HepG2 (cell line): ENCODE results near the gene TMCO4. TPM values are rescaled to one million over a fixed set of nuclear protein-coding genes. Genes with fewer than 3 reads are reported as not detected.

Source experiments
- ATAC-seq: fragments of 200-7000 bp; cut with Tn5 transposase; 3 replicates; pipeline ENCODE4 v1.9.1; 2020; ENCODE audit warnings: mild to moderate bottlenecking, moderate library complexity
- BruUV-seq: library from RNA; stranded (reverse); fragments of 400-500 nt; replicated peaks from 2 replicates; lab custom pipeline; 2021; lab: Mats Ljungman, UMichigan
- CTCF ChIA-PET: fragments of 300-600 bp; formaldehyde crosslinking; extraction: SDS; loops from one replicate; lab custom pipeline; 2021; ENCODE audit warnings: low total read pairs, inconsistent platforms, low intra/inter-chr PET ratio; lab: Yijun Ruan, JAX
- POLR2A ChIA-PET: fragments of 350-600 bp; sonication (Branson Sonifier 250); formaldehyde crosslinking; loops from one replicate; lab custom pipeline; 2020; ENCODE audit warnings: antibody characterized with exemption, inconsistent platforms; lab: Yijun Ruan, JAX
- DNase-seq: peaks from one replicate; pipeline ENCODE4 v3.0.0-alpha.2; 2015; ENCODE audit warnings: low spot score
- FAIRE-seq: peaks from 3 replicates; lab custom pipeline; 2011; peaks lifted over from hg19 to GRCh38; lab: Jason Lieb, UNC
- H2AFZ ChIP-seq: one replicate; pipeline ENCODE4 v1.6.1; 2011; ENCODE audit warnings: low read length, inconsistent platforms
- H3K27ac ChIP-seq: fragments of 300-600 bp; 3 replicates; pipeline ENCODE4 v1.8.0; 2011; ENCODE audit warnings: mixed run types, mild to moderate bottlenecking, mixed read lengths, low read length, inconsistent platforms; ENCODE audit not compliant: insufficient read depth; ENCODE audit errors: extremely low read length
- H3K27me3 ChIP-seq, 2 experiments: fragments of 200-600 bp in 1 of 2; 2 replicates in 1 of 2; 3 replicates in 1 of 2; pipeline versions ENCODE4 v1.6.0 to v1.8.0; 2011; ENCODE audit warnings: low read length in 2 of 2, mild to moderate bottlenecking in 2 of 2, moderate library complexity in 2 of 2, inconsistent platforms in 1 of 2; ENCODE audit not compliant: insufficient read depth in 2 of 2, control insufficient read depth in 1 of 2
- H3K36me3 ChIP-seq, 2 experiments: fragments of 200-600 bp in 1 of 2; replicated peaks in 1 of 2; 2 replicates in 1 of 2; 3 replicates in 1 of 2; pipeline versions ENCODE4 v1.5.1 to v1.8.0; 2011; ENCODE audit warnings: low read length in 2 of 2, inconsistent platforms in 1 of 2; ENCODE audit not compliant: insufficient read depth in 2 of 2, control insufficient read depth in 1 of 2
- H3K4me1 ChIP-seq: 2 replicates; pipeline ENCODE4 v1.5.1; 2012; ENCODE audit warnings: low read length, inconsistent platforms; ENCODE audit not compliant: insufficient read depth
- H3K4me2 ChIP-seq: 2 replicates; pipeline ENCODE4 v1.6.0; 2011; ENCODE audit warnings: low read depth, low read length, inconsistent platforms
- H3K4me3 ChIP-seq, 3 experiments: fragments of 200-600 bp in 1 of 3; sonication (generic), shearing (Covaris generic) in 1 of 3; replicated peaks in 1 of 3; 2 replicates each; pipeline ENCODE4 v1.5.1; 2011 to 2016; ENCODE audit warnings: low read length in 3 of 3, inconsistent platforms in 2 of 3, low read depth in 2 of 3, mild to moderate bottlenecking in 2 of 3, control low read depth in 1 of 3, mixed read lengths in 1 of 3; ENCODE audit not compliant: insufficient read depth in 1 of 3
- H3K79me2 ChIP-seq: one replicate; pipeline ENCODE4 v1.6.1; 2011; ENCODE audit warnings: low read length, inconsistent platforms; ENCODE audit not compliant: insufficient read depth
- H3K9ac ChIP-seq: 2 replicates; pipeline ENCODE4 v1.6.0; 2011; ENCODE audit warnings: mild to moderate bottlenecking, low read depth, low read length, inconsistent platforms; ENCODE audit not compliant: insufficient read depth
- H3K9me3 ChIP-seq: 2 replicates; pipeline ENCODE4 v1.5.1; 2012; ENCODE audit warnings: mild to moderate bottlenecking, low read length
- H4K20me1 ChIP-seq: 2 replicates; pipeline ENCODE4 v1.6.0; 2011; ENCODE audit warnings: inconsistent platforms, mild to moderate bottlenecking, low read length, moderate library complexity; ENCODE audit not compliant: insufficient read depth
- HNRNPLL ChIP-seq: fragments of 200-400 bp; formaldehyde crosslinking; IDR thresholded peaks from 2 replicates; pipeline ENCODE4 v1.6.1; 2017; ENCODE audit warnings: mild to moderate bottlenecking, low read depth, low read length; ENCODE audit not compliant: poor library complexity, severe bottlenecking
- HOXA9 ChIP-seq: sonication (generic); formaldehyde crosslinking; IDR thresholded peaks from 2 replicates; pipeline ENCODE4 v1.8.1; 2022; ENCODE audit warnings: missing genetic modification reagents, mild to moderate bottlenecking, moderate library complexity, borderline replicate concordance
- IKZF4 ChIP-seq: sonication (generic); formaldehyde crosslinking; IDR thresholded peaks from 2 replicates; pipeline ENCODE4 v1.5.1; 2020; ENCODE audit warnings: borderline replicate concordance, mild to moderate bottlenecking, low read depth, missing genetic modification reagents; ENCODE audit errors: not compliant biosample characterization
- POLR2G ChIP-seq: fragments of 200-400 bp; formaldehyde crosslinking; IDR thresholded peaks from 2 replicates; pipeline ENCODE4 v1.6.1; 2018; ENCODE audit warnings: mild to moderate bottlenecking, low read depth, low read length, moderate library complexity
- SALL1 ChIP-seq: sonication (generic); formaldehyde crosslinking; IDR thresholded peaks from 2 replicates; pipeline ENCODE4 v1.8.0; 2022; ENCODE audit warnings: mild to moderate bottlenecking, missing genetic modification reagents
- SETDB1 ChIP-seq: sonication (generic); formaldehyde crosslinking; IDR thresholded peaks from 2 replicates; pipeline ENCODE4 v1.5.1; 2020; ENCODE audit warnings: missing genetic modification reagents, mild to moderate bottlenecking, borderline replicate concordance
- TAF1 ChIP-seq: sonication (generic); formaldehyde crosslinking; IDR thresholded peaks from 2 replicates; pipeline ENCODE4 v1.4.0; 2020; ENCODE audit warnings: missing genetic modification reagents
- ZMYM2 ChIP-seq: sonication (generic); formaldehyde crosslinking; IDR thresholded peaks from 2 replicates; pipeline ENCODE4 v1.8.0; 2022; ENCODE audit warnings: mild to moderate bottlenecking, missing genetic modification reagents
- ZNF101 ChIP-seq: sonication (generic); formaldehyde crosslinking; IDR thresholded peaks from 2 replicates; pipeline ENCODE4 v1.4.0; 2020; ENCODE audit warnings: mild to moderate bottlenecking, low read depth, missing genetic modification reagents, borderline replicate concordance
- ZNF160 ChIP-seq: sonication (generic); formaldehyde crosslinking; IDR thresholded peaks from 2 replicates; pipeline ENCODE4 v1.8.0; 2022; ENCODE audit warnings: mild to moderate bottlenecking, inconsistent platforms, missing genetic modification reagents
- ZNF430 ChIP-seq: sonication (generic); formaldehyde crosslinking; IDR thresholded peaks from 2 replicates; pipeline ENCODE4 v1.9.0; 2021; ENCODE audit warnings: mild to moderate bottlenecking, missing genetic modification reagents
- ZNF644 ChIP-seq: IDR thresholded peaks from 2 replicates; pipeline ENCODE4 v1.6.1; 2016; ENCODE audit warnings: low read depth
- WGBS: methylation state at CpG from one replicate; pipeline ENCODE4 v1.1.6; 2017; ENCODE audit warnings: low lambda C conversion rate; 5-methylcytosine and 5-hydroxymethylcytosine counted together
- in situ Hi-C: cut with HindIII; loops from 2 replicates; pipeline ENCODE4 v1.10.0; 2017; ENCODE audit warnings: low pct_unique_long_range_greater_than_20kb; ENCODE audit not compliant: extremely low pct_ligation_motif_present
- intact Hi-C: fragments of 100-400 bp; cut with micrococcal nuclease; formaldehyde crosslinking; loops from one replicate; pipeline ENCODE4 v1.10.0; 2022; ENCODE audit not compliant: unreplicated experiment
- polyA plus RNA-seq, 8 experiments: library from polyadenylated mRNA; depleted of rRNA in 3 of 8; stranded (reverse) in 7 of 8; unstranded in 1 of 8; fragments of >200 nt; fragmentation: Illumina TruSeq in 4 of 8; extraction: Trizol in 4 of 8; gene quantifications; 2 replicates each; pipeline versions ENCODE4 v1.2.1 to v1.2.3, GENCODE V29; 2011 to 2016; ENCODE audit warnings: low read depth in 4 of 8, missing spikeins in 1 of 8, mixed read lengths in 1 of 8; ENCODE audit not compliant: insufficient read depth in 1 of 8
- total RNA-seq, 5 experiments: library from RNA; depleted of rRNA; stranded (reverse); fragments of >200 nt; fragmentation: Illumina TruSeq; extraction: Trizol; gene quantifications; 2 replicates each; pipeline ENCODE4 v1.2.3, GENCODE V29; 2016; ENCODE audit warnings: low read depth in 1 of 5
- TF ChIP-seq, protein P1 (sequence below): sonication (generic); formaldehyde crosslinking; IDR thresholded peaks from 2 replicates; pipeline ENCODE4 v1.5.0; 2020; ENCODE audit warnings: mild to moderate bottlenecking, missing genetic modification reagents, moderate library complexity
- TF ChIP-seq, protein P2 (sequence below): sonication (generic); formaldehyde crosslinking; conservative IDR thresholded peaks from 2 replicates; pipeline ENCODE4 v1.8.0; 2022; ENCODE audit warnings: missing genetic modification reagents
- TF ChIP-seq, protein P3 (sequence below): sonication (generic); formaldehyde crosslinking; IDR thresholded peaks from 2 replicates; pipeline ENCODE4 v1.5.1; 2020; ENCODE audit warnings: missing genetic modification reagents, mild to moderate bottlenecking, borderline replicate concordance
- TF ChIP-seq, protein P4 (sequence below): sonication (generic); formaldehyde crosslinking; conservative IDR thresholded peaks from 2 replicates; pipeline ENCODE4 v1.5.0; 2020; ENCODE audit warnings: missing genetic modification reagents

TMCO4 gene
- total and polyA plus RNA-seq, 2 of the 13 experiments (the other 11 are each of a cell fraction or from before 2014, with no cell fraction given): 2.1 to 4.1 TPM

DNA sequence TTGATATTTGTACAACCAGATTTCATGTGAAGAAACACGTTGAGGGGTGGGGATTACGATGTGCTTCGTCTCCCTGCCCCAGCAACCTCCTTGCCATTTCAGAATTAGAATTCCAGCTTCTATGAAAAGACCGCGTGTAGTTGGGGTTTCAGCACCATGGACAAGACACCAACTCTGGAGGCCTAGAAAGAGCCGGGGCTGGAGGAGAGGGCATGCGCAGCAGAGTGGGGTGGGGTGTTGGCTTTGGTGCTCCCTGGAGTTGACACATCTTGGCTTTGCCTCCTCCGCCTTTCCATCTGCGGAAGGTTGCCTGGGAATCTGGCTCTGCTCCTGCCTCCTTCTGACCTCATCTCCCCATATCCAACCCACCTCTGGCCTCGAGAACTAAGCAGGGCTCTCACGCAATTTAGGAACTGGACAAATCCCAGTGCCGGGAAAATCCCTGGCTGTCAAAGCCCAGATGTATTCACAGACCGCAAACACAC is 123.2 kb downstream of the TMCO4 start:
- no peak for FAIRE-seq
- ATAC-seq: peak; percentile 66
- TF ChIP-seq HOXA9: no peak; the same call in 1 of the 2 replicates
- TF ChIP-seq, protein P1, sequence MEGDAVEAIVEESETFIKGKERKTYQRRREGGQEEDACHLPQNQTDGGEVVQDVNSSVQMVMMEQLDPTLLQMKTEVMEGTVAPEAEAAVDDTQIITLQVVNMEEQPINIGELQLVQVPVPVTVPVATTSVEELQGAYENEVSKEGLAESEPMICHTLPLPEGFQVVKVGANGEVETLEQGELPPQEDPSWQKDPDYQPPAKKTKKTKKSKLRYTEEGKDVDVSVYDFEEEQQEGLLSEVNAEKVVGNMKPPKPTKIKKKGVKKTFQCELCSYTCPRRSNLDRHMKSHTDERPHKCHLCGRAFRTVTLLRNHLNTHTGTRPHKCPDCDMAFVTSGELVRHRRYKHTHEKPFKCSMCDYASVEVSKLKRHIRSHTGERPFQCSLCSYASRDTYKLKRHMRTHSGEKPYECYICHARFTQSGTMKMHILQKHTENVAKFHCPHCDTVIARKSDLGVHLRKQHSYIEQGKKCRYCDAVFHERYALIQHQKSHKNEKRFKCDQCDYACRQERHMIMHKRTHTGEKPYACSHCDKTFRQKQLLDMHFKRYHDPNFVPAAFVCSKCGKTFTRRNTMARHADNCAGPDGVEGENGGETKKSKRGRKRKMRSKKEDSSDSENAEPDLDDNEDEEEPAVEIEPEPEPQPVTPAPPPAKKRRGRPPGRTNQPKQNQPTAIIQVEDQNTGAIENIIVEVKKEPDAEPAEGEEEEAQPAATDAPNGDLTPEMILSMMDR (CRISPR knock-in tag): no peak
- 0 out of 2 replicates have a peak, but pooled peaks have one; percentile 57 for TF ChIP-seq ZNF644
- TF ChIP-seq ZNF430 (CRISPR knock-in tag): peak; percentile 42; the same call in 1 of the 2 replicates
- TF ChIP-seq, protein P2, sequence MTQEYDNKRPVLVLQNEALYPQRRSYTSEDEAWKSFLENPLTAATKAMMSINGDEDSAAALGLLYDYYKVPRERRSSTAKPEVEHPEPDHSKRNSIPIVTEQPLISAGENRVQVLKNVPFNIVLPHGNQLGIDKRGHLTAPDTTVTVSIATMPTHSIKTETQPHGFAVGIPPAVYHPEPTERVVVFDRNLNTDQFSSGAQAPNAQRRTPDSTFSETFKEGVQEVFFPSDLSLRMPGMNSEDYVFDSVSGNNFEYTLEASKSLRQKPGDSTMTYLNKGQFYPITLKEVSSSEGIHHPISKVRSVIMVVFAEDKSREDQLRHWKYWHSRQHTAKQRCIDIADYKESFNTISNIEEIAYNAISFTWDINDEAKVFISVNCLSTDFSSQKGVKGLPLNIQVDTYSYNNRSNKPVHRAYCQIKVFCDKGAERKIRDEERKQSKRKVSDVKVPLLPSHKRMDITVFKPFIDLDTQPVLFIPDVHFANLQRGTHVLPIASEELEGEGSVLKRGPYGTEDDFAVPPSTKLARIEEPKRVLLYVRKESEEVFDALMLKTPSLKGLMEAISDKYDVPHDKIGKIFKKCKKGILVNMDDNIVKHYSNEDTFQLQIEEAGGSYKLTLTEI (CRISPR knock-in tag): no peak
- TF ChIP-seq IKZF4 (CRISPR knock-in tag): no peak
- TF ChIP-seq ZNF101: no peak
- peak; percentile 23; the same call in 1 of the 2 replicates for TF ChIP-seq TAF1 (CRISPR knock-in tag)
- TF ChIP-seq, protein P3, sequence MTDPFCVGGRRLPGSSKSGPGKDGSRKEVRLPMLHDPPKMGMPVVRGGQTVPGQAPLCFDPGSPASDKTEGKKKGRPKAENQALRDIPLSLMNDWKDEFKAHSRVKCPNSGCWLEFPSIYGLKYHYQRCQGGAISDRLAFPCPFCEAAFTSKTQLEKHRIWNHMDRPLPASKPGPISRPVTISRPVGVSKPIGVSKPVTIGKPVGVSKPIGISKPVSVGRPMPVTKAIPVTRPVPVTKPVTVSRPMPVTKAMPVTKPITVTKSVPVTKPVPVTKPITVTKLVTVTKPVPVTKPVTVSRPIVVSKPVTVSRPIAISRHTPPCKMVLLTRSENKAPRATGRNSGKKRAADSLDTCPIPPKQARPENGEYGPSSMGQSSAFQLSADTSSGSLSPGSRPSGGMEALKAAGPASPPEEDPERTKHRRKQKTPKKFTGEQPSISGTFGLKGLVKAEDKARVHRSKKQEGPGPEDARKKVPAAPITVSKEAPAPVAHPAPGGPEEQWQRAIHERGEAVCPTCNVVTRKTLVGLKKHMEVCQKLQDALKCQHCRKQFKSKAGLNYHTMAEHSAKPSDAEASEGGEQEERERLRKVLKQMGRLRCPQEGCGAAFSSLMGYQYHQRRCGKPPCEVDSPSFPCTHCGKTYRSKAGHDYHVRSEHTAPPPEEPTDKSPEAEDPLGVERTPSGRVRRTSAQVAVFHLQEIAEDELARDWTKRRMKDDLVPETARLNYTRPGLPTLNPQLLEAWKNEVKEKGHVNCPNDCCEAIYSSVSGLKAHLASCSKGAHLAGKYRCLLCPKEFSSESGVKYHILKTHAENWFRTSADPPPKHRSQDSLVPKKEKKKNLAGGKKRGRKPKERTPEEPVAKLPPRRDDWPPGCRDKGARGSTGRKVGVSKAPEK (CRISPR knock-in tag): no peak
- TF ChIP-seq SALL1 (CRISPR knock-in tag): peak; percentile 60
- TF ChIP-seq SETDB1 (CRISPR knock-in tag): no peak
- TF ChIP-seq, protein P4, sequence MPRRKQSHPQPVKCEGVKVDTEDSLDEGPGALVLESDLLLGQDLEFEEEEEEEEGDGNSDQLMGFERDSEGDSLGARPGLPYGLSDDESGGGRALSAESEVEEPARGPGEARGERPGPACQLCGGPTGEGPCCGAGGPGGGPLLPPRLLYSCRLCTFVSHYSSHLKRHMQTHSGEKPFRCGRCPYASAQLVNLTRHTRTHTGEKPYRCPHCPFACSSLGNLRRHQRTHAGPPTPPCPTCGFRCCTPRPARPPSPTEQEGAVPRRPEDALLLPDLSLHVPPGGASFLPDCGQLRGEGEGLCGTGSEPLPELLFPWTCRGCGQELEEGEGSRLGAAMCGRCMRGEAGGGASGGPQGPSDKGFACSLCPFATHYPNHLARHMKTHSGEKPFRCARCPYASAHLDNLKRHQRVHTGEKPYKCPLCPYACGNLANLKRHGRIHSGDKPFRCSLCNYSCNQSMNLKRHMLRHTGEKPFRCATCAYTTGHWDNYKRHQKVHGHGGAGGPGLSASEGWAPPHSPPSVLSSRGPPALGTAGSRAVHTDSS (CRISPR knock-in tag): no peak
- 0 out of 2 replicates have a peak, but pooled peaks have one; percentile 44 for TF ChIP-seq ZNF160
- TF ChIP-seq HNRNPLL: no peak
- no peak for TF ChIP-seq ZMYM2
- no peak for TF ChIP-seq POLR2G

More for the DNA sequence above, 123.2 kb downstream of the TMCO4 start:
- Histone ChIP-seq H3K9me3 (no peaks in the 10 kb centered on the region), H3K9ac (no peak overlapping the region), H3K27me3 (peaks cover 0 to under 1% of the 10 kb centered on the region in 2 experiments; a peak in 1 of 5 replicates), H3K4me3 (no peak overlapping the region), H4K20me1 (peaks cover 4% of the 10 kb centered on the region; the same call in 1 of the 2 replicates), H3K4me2 (no peak overlapping the region), H3K36me3 (no peaks in the 10 kb centered on the region), H3K27ac (no peak overlapping the region), H3K79me2 (no peaks in the 10 kb centered on the region), H2AFZ (no peak overlapping the region), H3K4me1 (no peaks in the 10 kb centered on the region)
- ChIA-PET POLR2A (no interaction called here), CTCF (no interaction called here)
- BruUV-seq: no TSS peak
- in situ Hi-C loops: no loop called here
- peak; percentile 38 for DNase-seq
- 10% methylated on average over 8 of the region's 13 CpGs for WGBS
- intact Hi-C loops: no loop called here
